OCI-LY7 (cell line): ENCODE measurements around the gene RPS6KA3. TPM values are rescaled to one million over a fixed set of nuclear protein-coding genes. Genes with fewer than 3 reads are reported as not detected.

Source experiments
- BruUV-seq: library from RNA; stranded (reverse); fragments of 400-500 nt; replicated peaks from 2 replicates; lab custom pipeline; 2021; lab: Mats Ljungman, UMichigan
- CTCF ChIA-PET: fragments of 300-600 bp; sonication (Branson Sonifier 250); formaldehyde crosslinking; loops from one replicate; lab custom pipeline; 2022; ENCODE audit warnings: antibody characterized with exemption; ENCODE audit not compliant: unreplicated experiment; lab: Charles Lee
- POLR2A ChIA-PET: fragments of 300-600 bp; sonication (Branson Sonifier 250); formaldehyde crosslinking; loops from one replicate; lab custom pipeline; 2022; ENCODE audit warnings: antibody characterized with exemption; lab: Charles Lee
- DNase-seq: peaks from one replicate; pipeline ENCODE4 v3.0.0-alpha.2; 2015; ENCODE audit warnings: low spot score
- H2AFZ ChIP-seq: fragments of 200-600 bp; sonication (generic), shearing (Covaris generic); 2 replicates; pipeline ENCODE4 v1.6.1; 2014; ENCODE audit warnings: mild to moderate bottlenecking, antibody characterized with exemption, low read length, moderate library complexity
- H3K27ac ChIP-seq: fragments of 200-600 bp; sonication (generic); 2 replicates; pipeline ENCODE4 v1.5.1; 2014; ENCODE audit warnings: mixed run types, low read depth, mild to moderate bottlenecking, moderate library complexity, low read length, inconsistent platforms; ENCODE audit not compliant: poor library complexity, severe bottlenecking
- H3K36me3 ChIP-seq: fragments of 200-600 bp; sonication (generic); 2 replicates; pipeline ENCODE4 v1.6.1; 2014; ENCODE audit warnings: mild to moderate bottlenecking, antibody characterized with exemption, low read length, moderate library complexity, mixed read lengths; ENCODE audit not compliant: insufficient read depth
- H3K4me1 ChIP-seq: fragments of 200-600 bp; sonication (generic); 2 replicates; pipeline ENCODE4 v1.5.1; 2014; ENCODE audit warnings: mild to moderate bottlenecking, low read length; ENCODE audit not compliant: insufficient read depth, poor library complexity, severe bottlenecking
- H3K4me2 ChIP-seq: fragments of 200-600 bp; sonication (generic); 2 replicates; pipeline ENCODE4 v1.6.1; 2014; ENCODE audit warnings: mild to moderate bottlenecking, low read length
- H3K4me3 ChIP-seq: fragments of 200-600 bp; sonication (generic); 2 replicates; pipeline ENCODE4 v1.5.1; 2014; ENCODE audit warnings: mild to moderate bottlenecking, low read depth, low read length; ENCODE audit not compliant: poor library complexity, severe bottlenecking
- H3K79me2 ChIP-seq: fragments of 200-600 bp; sonication (generic); 2 replicates; pipeline ENCODE4 v1.6.1; 2016; ENCODE audit warnings: low read depth, mild to moderate bottlenecking, low read length, moderate library complexity, mixed read lengths; ENCODE audit not compliant: insufficient read depth
- H3K9me2 ChIP-seq: fragments of 200-600 bp; sonication (generic); 2 replicates; pipeline ENCODE4 v1.6.1; 2016; ENCODE audit warnings: mild to moderate bottlenecking, low read length, mixed read lengths; ENCODE audit not compliant: insufficient read depth
- H3K9me3 ChIP-seq: fragments of 200-600 bp; sonication (generic); 2 replicates; pipeline ENCODE4 v1.6.1; 2014; ENCODE audit warnings: mild to moderate bottlenecking, mixed run types, low read length, mixed read lengths
- H4K20me1 ChIP-seq: fragments of 200-600 bp; sonication (generic); 2 replicates; pipeline ENCODE4 v1.6.1; 2014; ENCODE audit warnings: mild to moderate bottlenecking, antibody characterized with exemption, low read length, moderate library complexity, mixed read lengths; ENCODE audit not compliant: insufficient read depth
- EZH2phosphoT487 ChIP-seq: fragments of 200-600 bp; sonication (generic); IDR thresholded peaks from 2 replicates; pipeline ENCODE4 v1.6.1; 2018; ENCODE audit warnings: low read depth, borderline replicate concordance, mild to moderate bottlenecking, mixed run types, antibody characterized with exemption, low read length, moderate library complexity, mixed read lengths
- intact Hi-C: fragments of 100-400 bp; cut with micrococcal nuclease; formaldehyde crosslinking; loops from one replicate; pipeline ENCODE4 v1.10.0; 2022; ENCODE audit not compliant: unreplicated experiment
- total RNA-seq, 2 experiments: library from RNA; depleted of rRNA in 1 of 2; stranded (reverse); fragments of >200 nt in 1 of 2; shearing (Covaris generic) in 1 of 2; gene quantifications; 2 replicates each; pipeline ENCODE4 v1.2.3, GENCODE V29; 2014 to 2022
- TF ChIP-seq, protein P1 (sequence below): fragments of 200-600 bp; sonication (generic); conservative IDR thresholded peaks from 2 replicates; pipeline ENCODE4 v1.5.1; 2014; ENCODE audit warnings: mild to moderate bottlenecking, antibody characterized with exemption, low read length, moderate library complexity, mixed read lengths

The RPS6KA3 gene
- total RNA-seq, 2 experiments from 2014 or later: 21.6 to 35.4 TPM

DNA sequence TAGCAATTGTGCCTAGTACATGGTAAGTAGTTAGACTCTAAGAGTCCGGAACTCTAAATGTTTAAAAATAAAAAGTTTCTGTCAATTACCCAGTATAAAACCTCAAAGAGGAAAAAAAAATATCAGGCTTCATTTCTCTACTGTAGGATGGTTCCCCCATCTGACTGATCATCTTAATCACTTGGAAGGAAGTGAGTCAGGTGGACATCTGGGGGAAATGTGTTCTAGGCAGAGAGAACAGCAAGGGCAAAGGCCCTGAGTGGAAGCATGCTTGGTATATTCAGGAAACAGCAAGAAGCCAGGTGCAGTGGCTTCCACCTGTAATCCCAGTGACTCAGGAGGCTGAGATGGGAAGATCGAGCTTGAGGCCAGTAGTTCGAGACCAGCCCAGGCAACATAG is 122.2 kb downstream of the RPS6KA3 start:
- TF ChIP-seq, protein P1, sequence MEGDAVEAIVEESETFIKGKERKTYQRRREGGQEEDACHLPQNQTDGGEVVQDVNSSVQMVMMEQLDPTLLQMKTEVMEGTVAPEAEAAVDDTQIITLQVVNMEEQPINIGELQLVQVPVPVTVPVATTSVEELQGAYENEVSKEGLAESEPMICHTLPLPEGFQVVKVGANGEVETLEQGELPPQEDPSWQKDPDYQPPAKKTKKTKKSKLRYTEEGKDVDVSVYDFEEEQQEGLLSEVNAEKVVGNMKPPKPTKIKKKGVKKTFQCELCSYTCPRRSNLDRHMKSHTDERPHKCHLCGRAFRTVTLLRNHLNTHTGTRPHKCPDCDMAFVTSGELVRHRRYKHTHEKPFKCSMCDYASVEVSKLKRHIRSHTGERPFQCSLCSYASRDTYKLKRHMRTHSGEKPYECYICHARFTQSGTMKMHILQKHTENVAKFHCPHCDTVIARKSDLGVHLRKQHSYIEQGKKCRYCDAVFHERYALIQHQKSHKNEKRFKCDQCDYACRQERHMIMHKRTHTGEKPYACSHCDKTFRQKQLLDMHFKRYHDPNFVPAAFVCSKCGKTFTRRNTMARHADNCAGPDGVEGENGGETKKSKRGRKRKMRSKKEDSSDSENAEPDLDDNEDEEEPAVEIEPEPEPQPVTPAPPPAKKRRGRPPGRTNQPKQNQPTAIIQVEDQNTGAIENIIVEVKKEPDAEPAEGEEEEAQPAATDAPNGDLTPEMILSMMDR: no peak
- TF ChIP-seq EZH2phosphoT487: no peak
- ChIA-PET CTCF (no interaction called here), POLR2A (no interaction called here)
- DNase-seq: peak; percentile 6
- H3K9me3 ChIP-seq: no peaks in the 10 kb centered on the region
- peaks cover 9% of the 10 kb centered on the region for H3K4me1 ChIP-seq
- no peak overlapping the region for H3K4me3 ChIP-seq
- H3K36me3 ChIP-seq: peaks cover 16% of the 10 kb centered on the region
- no TSS peak for BruUV-seq
- intact Hi-C loops: loop anchor here (5.0 kb wide), 2 partner anchors 123 to 293 kb away; partner anchors contain the start of gene RPS6KA3
- no peaks in the 10 kb centered on the region for H3K9me2 ChIP-seq
- H3K27ac ChIP-seq: no peak overlapping the region
- no peak overlapping the region for H3K4me2 ChIP-seq
- no peak overlapping the region for H2AFZ ChIP-seq
- peaks cover 15% of the 10 kb centered on the region for H4K20me1 ChIP-seq
- peaks cover 20% of the 10 kb centered on the region for H3K79me2 ChIP-seq

GRCh38 chrX:20143561-20143960 is 123.1 kb downstream of the RPS6KA3 start:
- CTCF ChIA-PET: no interaction called here
- intact Hi-C loops: loop anchor here (5.0 kb wide), 2 partner anchors 124 to 294 kb away; partner anchors contain the start of gene RPS6KA3

GRCh38 chrX:20143111-20143510 is 123.6 kb downstream of the RPS6KA3 start:
- TF ChIP-seq, protein P1: no peak
- no peak for TF ChIP-seq EZH2phosphoT487

More at GRCh38 chrX:20143561-20143960, 123.1 kb downstream of the RPS6KA3 start:
- no peaks in the 10 kb centered on the region for H3K9me3 ChIP-seq
- TF ChIP-seq EZH2phosphoT487: no peak
- TF ChIP-seq, protein P1: no peak
- no TSS peak for BruUV-seq
- POLR2A ChIA-PET: interaction anchor here (0.5 to 0.6 kb wide), 2 partner anchors 123 to 294 kb away, joined by 3 to 4 read pairs; partner anchors contain the start of gene RPS6KA3
- no peak overlapping the region for H2AFZ ChIP-seq
- peaks cover 13% of the 10 kb centered on the region for H3K4me1 ChIP-seq
- H3K27ac ChIP-seq: no peak overlapping the region
- H3K4me3 ChIP-seq: no peak overlapping the region
- H3K9me2 ChIP-seq: no peaks in the 10 kb centered on the region
- peaks cover 29% of the 10 kb centered on the region for H3K79me2 ChIP-seq
- peaks cover 18% of the 10 kb centered on the region for H4K20me1 ChIP-seq
- H3K36me3 ChIP-seq: peaks cover 26% of the 10 kb centered on the region
- no peak for DNase-seq
- no peak overlapping the region for H3K4me2 ChIP-seq

More at GRCh38 chrX:20143111-20143510, 123.6 kb downstream of the RPS6KA3 start:
- intact Hi-C loops: loop anchor here (5.0 kb wide), 2 partner anchors 124 to 294 kb away; partner anchors contain the start of gene RPS6KA3
- no peak for DNase-seq
- Histone ChIP-seq H3K4me2 (no peak overlapping the region), H3K36me3 (peaks cover 30% of the 10 kb centered on the region), H3K4me3 (no peak overlapping the region), H3K27ac (no peak overlapping the region), H3K9me3 (no peaks in the 10 kb centered on the region), H3K79me2 (peaks cover 34% of the 10 kb centered on the region), H4K20me1 (peaks cover 18% of the 10 kb centered on the region), H2AFZ (no peak overlapping the region), H3K9me2 (no peaks in the 10 kb centered on the region), H3K4me1 (peaks cover 13% of the 10 kb centered on the region)
- ChIA-PET CTCF (no interaction called here), POLR2A (interaction anchor here (0.5 to 0.7 kb wide), 2 partner anchors 16 to 124 kb away, joined by 3 to 4 read pairs; partner anchors contain the start of gene RPS6KA3)
- BruUV-seq: no TSS peak
